ENCODE results near the gene PTPRN2.

Gene PTPRN2

DNA sequence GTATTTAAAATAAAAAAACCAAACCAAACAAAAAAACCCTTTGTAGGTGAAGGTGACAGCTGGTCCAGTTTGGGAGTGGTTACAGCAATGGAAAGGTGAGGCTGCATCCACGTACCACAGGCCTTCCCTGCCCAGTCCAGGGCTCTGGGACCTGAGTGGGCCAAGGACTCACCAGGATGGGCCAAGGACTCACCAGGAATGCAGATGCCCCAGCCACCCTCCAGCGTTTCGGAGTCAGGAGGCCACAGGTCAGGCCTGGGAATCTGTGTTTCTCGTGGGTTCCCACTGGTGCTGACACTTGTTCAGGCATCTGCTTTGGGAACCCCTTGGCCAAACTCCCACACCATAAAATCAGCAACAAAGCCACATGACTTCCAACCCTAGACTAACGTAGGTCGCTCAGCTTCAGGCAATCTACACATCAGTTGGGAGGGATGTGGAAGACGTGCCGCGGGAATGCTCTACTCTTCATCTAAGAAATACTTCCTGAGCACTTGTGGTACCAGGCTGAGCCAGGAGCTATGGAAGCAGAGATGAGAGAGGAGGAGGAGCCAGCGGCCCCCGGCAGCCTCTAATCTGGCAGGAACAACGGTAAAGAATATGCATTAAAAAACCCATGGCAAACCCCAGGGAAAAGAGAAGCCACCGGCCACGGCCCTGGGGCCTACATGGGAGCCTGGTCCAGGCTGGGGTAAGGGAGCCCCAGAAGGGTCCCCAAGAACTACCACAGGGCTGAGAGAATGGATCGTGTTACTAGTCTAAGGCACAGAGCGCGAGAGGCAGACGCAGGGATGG, 473.4 kb downstream of the PTPRN2 start:
- DNase-seq (ENCODE audit: low spot score): no peak

DNA sequence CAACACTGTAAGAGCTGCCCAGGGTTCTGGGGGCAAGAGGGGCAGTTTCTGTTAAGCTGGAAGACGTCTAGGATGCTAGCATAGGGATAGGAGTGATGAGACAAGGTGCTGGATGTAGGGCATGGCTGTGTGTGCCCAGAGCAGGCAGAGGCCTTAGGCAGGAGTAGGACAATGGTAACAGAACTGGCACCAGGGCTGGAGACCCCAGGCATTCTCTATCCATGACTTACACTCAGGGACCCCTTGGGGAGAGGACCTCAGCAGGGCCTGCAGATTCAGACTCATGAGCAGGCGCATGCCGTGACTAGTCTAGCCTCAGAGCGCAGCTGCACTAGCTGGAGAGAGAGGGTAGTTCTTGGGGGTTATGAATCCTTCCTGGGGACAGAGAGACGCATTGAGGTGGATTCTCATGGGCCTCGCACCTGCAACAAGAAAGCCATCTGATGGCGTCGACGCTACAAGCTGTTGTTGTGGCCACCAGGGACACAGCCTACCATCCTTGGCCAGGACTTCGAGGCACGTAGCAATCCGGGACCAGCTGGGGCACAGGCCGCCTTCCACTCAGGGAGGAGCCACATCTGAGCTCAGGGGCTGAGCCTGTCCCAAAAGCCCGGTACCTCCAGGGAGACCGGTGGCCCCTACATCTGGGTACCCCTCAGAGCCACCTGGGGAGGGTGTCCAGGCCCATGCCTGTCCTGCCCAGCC, 474.1 kb downstream of the PTPRN2 start:
- no peak for DNase-seq (ENCODE audit: low spot score)

- no peak for DNase-seq (ENCODE audit: low spot score)
Observed at GRCh38 chr7:158112571-158113320, 474.9 kb downstream of the PTPRN2 start.

GRCh38 chr7:158111906-158112570, 475.6 kb downstream of the PTPRN2 start:
- DNase-seq (ENCODE audit: low spot score): no peak

DNA sequence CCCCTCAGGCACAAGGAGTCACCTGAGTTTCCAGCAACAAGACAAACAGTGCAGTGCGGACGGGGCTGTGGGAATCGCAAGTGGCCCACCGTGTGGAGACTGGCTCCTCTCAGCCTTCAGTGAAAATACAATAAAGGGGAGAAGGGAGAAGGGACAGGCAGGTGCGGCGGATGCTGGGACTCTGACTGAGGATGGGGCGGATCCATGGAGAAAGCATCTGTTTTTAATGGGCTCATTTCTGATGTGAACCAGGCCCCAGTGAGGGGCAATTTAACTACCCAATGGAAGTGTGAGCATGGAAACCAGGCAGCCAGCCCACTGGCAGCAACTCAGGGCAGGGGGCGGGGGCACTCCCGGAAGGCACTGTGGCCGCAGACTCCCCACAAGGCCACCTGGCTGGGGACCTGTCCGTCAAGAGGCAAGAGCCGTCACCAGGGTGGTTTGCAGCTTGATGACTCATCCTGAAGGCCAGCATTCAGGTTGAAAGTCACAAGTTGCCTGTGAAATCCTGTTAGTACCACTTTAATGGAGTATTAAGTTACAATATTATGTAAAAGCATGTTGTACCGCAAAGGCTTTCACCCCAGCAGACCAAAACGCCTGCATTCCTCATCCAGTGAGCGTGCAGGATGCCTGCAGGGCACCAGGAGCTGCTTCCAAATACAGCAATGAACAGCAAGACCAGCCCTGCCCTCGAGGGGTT, 476.4 kb downstream of the PTPRN2 start:
- no peak for DNase-seq (ENCODE audit: low spot score)

- DNase-seq (ENCODE audit: low spot score): no peak
Observed at GRCh38 chr7:158110661-158111048, 477.0 kb downstream of the PTPRN2 start.

DNA sequence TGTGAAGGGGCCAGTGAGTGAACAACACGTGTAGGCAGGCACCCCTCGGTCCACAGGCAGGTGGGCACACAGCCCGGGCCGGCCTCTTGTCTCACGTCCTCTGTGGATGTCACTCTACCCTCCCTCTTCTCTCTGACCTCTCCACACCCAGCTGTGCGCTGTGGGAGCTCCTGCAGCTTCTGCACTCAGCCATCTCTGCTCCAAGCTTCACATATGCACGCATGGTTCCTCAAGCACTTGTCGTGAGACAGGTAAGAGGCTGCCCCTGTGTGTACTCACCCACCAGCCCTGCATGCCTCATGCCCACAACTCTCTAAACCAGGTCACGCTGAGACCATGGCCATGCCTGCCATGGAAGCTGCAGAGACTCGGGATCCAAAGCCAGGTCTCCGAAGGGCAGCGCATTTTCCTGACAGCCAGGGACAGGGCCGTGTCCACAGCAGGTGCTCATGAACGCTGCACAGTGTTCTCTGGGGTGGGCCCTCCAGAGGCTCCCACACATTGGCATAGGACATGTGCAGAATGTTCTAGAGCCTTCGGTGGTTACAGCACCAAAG, 477.5 kb downstream of the PTPRN2 start:
- DNase-seq (ENCODE audit: low spot score): no peak

DNA sequence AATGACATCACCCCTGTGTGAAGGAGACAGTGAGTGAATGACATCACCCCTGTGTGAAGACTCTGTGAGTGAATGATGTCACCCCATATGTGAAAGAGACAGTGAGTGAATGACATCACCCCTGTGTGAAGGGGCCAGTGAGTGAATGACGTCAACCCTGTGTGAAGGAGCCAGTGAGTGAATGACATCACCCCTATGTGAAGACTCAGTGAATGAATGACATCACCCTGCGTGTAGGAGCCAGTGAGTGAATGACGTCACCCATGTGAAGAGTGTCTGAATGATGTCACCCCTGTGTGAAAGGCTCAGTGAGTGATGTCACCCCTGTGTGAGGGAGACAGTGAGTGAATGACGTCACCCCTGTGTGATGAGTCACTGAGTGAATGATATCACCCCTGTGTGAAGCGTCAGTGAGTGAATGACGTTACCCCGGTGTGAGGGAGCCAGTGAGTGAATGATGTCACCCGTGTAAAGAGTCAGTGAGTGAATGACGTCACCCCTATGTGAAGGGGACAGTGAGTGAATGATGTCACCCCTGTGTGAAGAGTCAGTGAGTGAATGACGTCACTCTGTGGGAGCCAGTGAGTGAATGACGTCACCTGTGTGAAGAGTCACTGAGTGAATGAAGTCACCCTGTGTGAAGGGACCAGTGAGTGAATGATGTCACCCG, 478.1 kb downstream of the PTPRN2 start:
- peak; percentile 66 for DNase-seq (ENCODE audit: low spot score)

- no peak for DNase-seq (ENCODE audit: low spot score)
Observed at GRCh38 chr7:158108646-158109293, 478.9 kb downstream of the PTPRN2 start.

DNA sequence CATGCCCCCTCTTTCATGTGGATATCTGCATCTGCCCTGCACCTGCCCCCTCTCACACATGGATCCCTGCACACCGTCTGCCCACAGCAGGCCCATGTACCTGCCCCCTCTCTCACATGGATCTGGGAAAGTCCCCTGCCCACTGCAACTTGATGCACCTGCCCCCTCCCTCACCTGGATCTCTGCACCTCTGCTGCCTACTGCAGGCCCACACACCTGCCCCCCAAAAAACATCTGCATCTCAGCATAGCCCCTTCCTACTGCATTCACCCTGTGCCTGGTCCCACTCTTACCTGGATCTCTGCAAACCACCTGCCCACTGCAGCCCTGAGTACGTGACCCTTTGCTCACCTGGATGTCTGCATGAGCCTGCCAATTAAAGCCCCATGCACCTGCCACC, 479.8 kb downstream of the PTPRN2 start:
- no peak for DNase-seq (ENCODE audit: low spot score)

DNA sequence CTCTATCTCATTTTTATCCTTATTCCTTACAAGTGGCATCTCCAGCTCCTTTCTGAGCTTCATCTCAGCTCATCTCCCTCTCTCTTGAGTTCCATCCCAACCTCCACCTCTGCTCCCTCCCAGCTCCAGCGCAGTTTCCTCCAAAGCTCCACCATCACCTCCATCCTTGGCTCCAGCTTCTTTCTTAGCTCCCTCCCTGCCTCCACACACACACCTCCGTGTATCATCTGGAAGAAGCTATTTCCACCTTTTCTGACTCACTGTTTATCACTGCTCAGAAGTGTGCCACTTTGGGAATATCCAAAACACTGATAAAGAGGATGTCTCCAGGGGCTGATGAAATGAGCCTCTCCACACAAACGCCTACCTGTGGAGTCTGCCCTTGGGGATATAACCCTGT, 481.4 kb downstream of the PTPRN2 start:
- no peak for DNase-seq (ENCODE audit: low spot score)

DNA sequence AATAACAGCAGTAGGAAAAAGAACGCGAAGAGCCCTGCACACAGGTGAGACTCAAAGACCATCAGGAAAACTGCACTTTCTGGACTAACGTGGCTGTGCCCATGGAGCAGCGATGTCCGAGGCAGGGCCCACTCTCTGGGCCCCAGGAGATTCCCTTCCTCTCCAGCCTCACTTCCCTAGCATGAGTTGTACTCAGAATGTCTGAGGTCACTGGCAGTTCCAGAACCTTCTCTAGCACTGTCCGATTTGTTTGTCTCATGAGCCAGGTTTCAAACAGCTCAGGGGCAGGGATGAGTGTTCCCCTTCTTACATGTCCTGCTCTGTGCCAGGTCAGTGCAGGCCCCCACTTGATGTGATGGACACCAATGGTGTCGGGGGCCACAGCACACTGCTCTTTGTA, 484.2 kb downstream of the PTPRN2 start:
- DNase-seq (ENCODE audit: low spot score): no peak

DNA sequence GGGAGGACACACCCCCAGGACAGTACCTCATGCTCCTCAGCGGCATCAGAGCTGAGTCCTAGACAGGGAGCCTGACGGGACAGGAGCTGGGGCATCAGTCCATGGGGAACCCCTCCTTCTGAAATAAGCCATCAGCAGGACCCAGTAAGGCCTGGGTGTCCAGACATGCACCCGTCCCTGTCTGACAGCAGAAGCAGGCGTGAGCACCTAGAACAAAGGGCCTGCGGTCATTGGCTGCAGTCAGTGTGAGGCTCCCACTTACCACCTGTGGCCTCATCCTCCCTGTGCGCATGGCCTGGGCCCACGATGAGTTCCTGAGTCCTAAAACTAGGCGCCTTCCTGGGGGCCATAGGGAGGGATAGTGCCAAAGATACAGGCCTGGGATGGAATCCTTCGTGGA, 484.7 kb downstream of the PTPRN2 start:
- DNase-seq (ENCODE audit: low spot score): no peak

GRCh38 chr7:158101821-158102450, 485.7 kb downstream of the PTPRN2 start:
- no peak for DNase-seq (ENCODE audit: low spot score)

DNA sequence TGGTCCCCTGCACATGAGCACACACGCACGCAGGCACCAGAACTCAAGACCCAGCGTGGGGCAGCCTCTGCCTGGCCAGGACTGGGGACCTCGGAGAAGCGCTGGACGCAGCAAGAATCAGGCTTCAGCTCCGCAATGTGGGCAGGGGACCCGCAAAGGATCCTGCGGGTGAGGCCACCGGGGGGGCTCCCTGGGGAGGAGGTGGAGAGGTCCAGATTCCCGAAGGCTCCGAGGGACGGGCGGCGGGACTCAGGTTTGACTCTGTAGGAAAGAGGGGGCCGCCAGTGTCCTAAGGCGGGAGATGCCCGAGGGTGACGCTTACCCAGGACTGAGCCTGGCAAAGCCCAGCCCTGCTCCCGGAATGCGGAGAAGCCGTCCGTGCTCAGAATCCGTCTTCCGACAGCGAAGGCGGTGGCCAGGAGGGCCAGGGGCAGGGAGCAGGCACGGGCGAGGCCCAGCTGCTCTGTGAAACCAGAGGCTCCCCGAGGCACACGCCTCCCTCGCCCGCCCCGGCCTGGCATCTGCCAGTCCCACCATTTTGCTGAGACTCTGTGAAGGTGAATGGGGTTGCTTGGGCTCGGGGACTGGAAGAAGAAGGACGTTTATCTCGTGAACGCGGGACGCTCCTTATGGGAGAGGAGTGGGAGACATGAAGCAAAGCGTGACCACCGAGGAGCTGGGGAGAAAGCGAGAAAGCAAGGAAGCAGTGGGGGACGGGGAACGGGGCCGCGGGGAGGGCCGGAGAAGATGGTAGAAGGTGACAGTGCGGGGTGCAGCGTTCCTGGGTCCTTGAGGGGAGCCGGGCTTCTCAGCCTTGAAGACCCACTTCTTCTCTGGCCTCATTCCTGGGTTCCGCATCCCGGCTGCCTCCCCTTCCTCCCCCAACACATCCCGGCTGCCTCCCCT, 489.2 kb downstream of the PTPRN2 start:
- DNase-seq (ENCODE audit: low spot score): no peak

DNA sequence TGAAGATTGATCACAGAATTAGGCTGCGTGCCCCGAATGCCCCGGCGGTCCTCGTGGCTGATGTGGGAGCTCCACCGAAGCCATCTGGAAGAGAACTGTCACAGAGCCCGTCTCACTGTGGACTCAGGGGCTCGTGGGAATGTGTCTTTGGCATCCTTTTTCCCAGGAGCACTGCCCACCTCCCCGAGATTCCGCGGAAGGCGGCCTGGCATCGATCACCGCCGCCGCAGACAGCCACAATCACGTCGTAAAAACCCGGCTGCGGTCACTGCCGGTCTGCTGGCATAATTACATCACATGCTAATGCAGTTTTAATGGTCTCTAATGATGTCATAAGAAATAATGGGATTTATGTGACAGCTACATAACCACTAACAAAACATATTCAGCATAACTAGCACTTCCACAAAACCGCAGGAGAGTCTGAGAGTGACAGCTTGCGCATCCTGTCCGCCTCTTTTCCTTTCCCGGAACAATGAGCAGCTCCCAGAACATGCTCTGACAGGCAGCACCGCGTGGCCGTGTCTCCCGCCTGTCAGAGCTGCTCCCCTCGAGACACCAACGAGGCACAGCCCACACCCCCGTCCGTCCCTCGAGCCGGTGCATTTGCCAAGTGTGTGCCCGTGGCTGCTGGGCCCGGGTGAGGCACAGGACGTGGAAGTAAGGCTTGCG, 490.0 kb downstream of the PTPRN2 start:
- DNase-seq (ENCODE audit: low spot score): no peak

- DNase-seq (ENCODE audit: low spot score): no peak
Observed at GRCh38 chr7:158097106-158097452, 490.5 kb downstream of the PTPRN2 start.

DNA sequence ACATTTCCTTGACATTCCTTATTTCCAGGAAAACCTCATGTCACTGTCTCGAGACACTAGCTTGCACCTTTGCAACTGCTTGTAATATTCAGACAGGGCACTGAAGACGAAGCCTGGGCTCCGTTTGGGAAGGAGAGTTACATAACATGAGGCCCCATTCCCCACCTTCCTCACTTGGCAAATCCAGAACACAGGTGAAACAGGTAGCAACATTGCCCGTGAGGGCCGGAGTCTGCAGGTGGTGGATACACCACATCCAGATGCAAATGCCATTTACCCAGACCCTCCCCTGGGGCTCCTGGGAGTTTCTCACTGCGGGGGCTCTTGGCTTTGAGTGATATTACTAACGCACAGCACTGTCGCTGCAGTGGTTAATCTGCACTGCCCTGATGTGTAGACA, 491.0 kb downstream of the PTPRN2 start:
- no peak for DNase-seq (ENCODE audit: low spot score)
